DOHH2 (cell line): ENCODE data around the gene LMBR1L.

Source experiments
- CTCF ChIP-seq: fragments of 200-600 bp; sonication (generic); IDR thresholded peaks from one replicate; pipeline ENCODE4 v1.5.1; 2014; ENCODE audit warnings: antibody characterized with exemption, mild to moderate bottlenecking, low read depth, low read length; ENCODE audit not compliant: poor library complexity, severe bottlenecking
- EZH2phosphoT487 ChIP-seq: fragments of 200-600 bp; sonication (generic); IDR thresholded peaks from 2 replicates; pipeline ENCODE4 v1.6.1; 2017; ENCODE audit warnings: borderline replicate concordance, mild to moderate bottlenecking, antibody characterized with exemption, low read length, moderate library complexity, mixed read lengths

- TF ChIP-seq EZH2phosphoT487: no peak
- TF ChIP-seq CTCF: no peak
These were observed 20.6 kb upstream of the LMBR1L start, which contains the start of gene TUBA1B for GRCh38 chr12:49131051-49131893.
